D721Med (cell line): ENCODE measurements around the gene NIPAL3.

Experiments used
- DNase-seq: peaks from one replicate; pipeline ENCODE4 v3.0.0; 2011; ENCODE audit warnings: low spot score; ENCODE audit not compliant: insufficient read length
- FAIRE-seq: peaks from 2 replicates; lab custom pipeline; 2011; peaks lifted over from hg19 to GRCh38; lab: Jason Lieb, UNC
- CTCF ChIP-seq: IDR thresholded peaks from 2 replicates; pipeline ENCODE4 v1.5.1; 2012; ENCODE audit warnings: mild to moderate bottlenecking, control low read depth; ENCODE audit not compliant: insufficient read depth; ENCODE audit errors: missing control alignments

Gene NIPAL3

GRCh38 chr1:24474193-24474592, 58.6 kb downstream of the NIPAL3 start:
- TF ChIP-seq CTCF = no peak
- no peak for DNase-seq
- no peak for FAIRE-seq

- FAIRE-seq (no peak), DNase-seq (no peak)
- no peak for TF ChIP-seq CTCF
Observed at GRCh38 chr1:24475700-24476099, 60.1 kb downstream of the NIPAL3 start.

- FAIRE-seq (no peak), DNase-seq (no peak)
- no peak for TF ChIP-seq CTCF
Observed at GRCh38 chr1:24476571-24476970, 61.0 kb downstream of the NIPAL3 start.

GRCh38 chr1:24477309-24477708, 61.7 kb downstream of the NIPAL3 start:
- TF ChIP-seq CTCF = no peak
- FAIRE-seq = no peak
- no peak for DNase-seq

- TF ChIP-seq CTCF = no peak
- FAIRE-seq (no peak), DNase-seq (no peak)
Observed at GRCh38 chr1:24481101-24481500, 65.5 kb downstream of the NIPAL3 start.

- no peak for DNase-seq
- no peak for FAIRE-seq
- no peak for TF ChIP-seq CTCF
Observed at GRCh38 chr1:24481843-24482610, 66.4 kb downstream of the NIPAL3 start.

- TF ChIP-seq CTCF = no peak
- FAIRE-seq (no peak), DNase-seq (no peak)
Observed at GRCh38 chr1:24483441-24483840, 67.8 kb downstream of the NIPAL3 start.
